Right lobe of liver (tissue), 4 donors: ENCODE data around the gene A4GALT.

ENCODE experiments used
- POLR2A ChIP-seq: fragments of 450-650 bp; IDR thresholded peaks from one replicate; pipeline ENCODE4 v1.6.1; 2017; ENCODE audit warnings: antibody characterized with exemption, mild to moderate bottlenecking
- TF ChIP-seq, protein P1 (sequence below), 4 donors: fragments of 200-600 bp in 3 of 4; fragments of 450-650 bp in 1 of 4; IDR thresholded peaks; one replicate each; pipeline versions ENCODE4 v1.5.1 to v1.8.0; 2016 to 2022; ENCODE audit warnings: antibody characterized with exemption in 4 of 4, mild to moderate bottlenecking in 2 of 4
- donor health status: DM: no; HTN: no; CAD: no.
- donor health status: DM: no; HTN: no; CAD: no.
- donor health status: DM: no; HTN: yes; CAD: no.

DNA sequence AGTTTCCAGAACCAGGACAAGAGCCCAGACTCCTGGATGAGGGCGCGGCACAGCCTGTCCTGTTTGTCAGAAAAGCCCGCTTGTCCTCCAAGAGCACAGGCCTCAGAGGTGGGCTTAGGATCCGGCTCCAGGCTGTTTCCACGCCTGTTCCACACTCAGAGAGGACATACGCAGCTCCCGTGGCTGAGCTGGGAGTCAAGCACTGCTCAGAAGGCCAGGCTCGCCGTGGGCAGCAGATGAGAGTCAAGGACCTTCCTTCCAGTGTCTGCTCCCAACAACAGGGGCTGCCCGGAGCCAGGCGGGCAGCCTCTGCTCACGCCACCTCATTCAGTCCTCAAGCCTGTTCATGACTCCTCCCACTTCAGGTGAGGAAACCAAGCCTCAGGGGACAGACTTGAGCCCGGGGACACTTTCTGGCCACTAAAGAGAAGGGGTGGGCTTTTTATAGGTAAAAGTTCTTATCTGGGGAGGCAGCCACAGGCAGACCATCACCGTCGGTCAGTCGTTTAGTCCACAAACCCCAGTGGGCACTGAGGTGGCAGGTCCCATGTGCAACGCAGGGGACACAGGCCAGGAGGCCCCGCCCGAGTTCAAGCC lies 75.2 kb downstream of the A4GALT start:
- TF ChIP-seq, protein P1, sequence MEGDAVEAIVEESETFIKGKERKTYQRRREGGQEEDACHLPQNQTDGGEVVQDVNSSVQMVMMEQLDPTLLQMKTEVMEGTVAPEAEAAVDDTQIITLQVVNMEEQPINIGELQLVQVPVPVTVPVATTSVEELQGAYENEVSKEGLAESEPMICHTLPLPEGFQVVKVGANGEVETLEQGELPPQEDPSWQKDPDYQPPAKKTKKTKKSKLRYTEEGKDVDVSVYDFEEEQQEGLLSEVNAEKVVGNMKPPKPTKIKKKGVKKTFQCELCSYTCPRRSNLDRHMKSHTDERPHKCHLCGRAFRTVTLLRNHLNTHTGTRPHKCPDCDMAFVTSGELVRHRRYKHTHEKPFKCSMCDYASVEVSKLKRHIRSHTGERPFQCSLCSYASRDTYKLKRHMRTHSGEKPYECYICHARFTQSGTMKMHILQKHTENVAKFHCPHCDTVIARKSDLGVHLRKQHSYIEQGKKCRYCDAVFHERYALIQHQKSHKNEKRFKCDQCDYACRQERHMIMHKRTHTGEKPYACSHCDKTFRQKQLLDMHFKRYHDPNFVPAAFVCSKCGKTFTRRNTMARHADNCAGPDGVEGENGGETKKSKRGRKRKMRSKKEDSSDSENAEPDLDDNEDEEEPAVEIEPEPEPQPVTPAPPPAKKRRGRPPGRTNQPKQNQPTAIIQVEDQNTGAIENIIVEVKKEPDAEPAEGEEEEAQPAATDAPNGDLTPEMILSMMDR (IDR thresholded peaks at IDR 0.05) = no peak
- TF ChIP-seq POLR2A = no peak
